ENCODE measurements around the gene ATAD2B. TPM values are rescaled to one million over a fixed set of nuclear protein-coding genes. Genes with fewer than 3 reads are reported as not detected.
"Not testable (repeated sequence)": the region's sequence is repeated elsewhere in the genome, so short reads cannot be mapped to it uniquely, and the experiment has no call there.

The ATAD2B gene
- 9.0 TPM for polyA plus RNA-seq (2012; ENCODE audit: missing spikeins)

- DNase-seq (ENCODE audit: insufficient read length) (peak; percentile 87), FAIRE-seq (peak; percentile 98)
- peak; percentile 86 for TF ChIP-seq POLR2AphosphoS5 (IDR thresholded peaks at IDR 0.05; ENCODE audit: low read depth, low read length)
- TF ChIP-seq POLR2A (IDR thresholded peaks at IDR 0.05; ENCODE audit: low read depth, low read length): peak; percentile 96
- peak; percentile 61 for TF ChIP-seq TAF1 (IDR thresholded peaks at IDR 0.05; ENCODE audit: borderline replicate concordance, low read depth, low read length)
Observed at GRCh38 chr2:23926750-23927571, at the start of gene ATAD2B. ATAD2B (minus strand) TSS chr2:23927123; CDS start chr2:23926770, 353 bp downstream.

DNA sequence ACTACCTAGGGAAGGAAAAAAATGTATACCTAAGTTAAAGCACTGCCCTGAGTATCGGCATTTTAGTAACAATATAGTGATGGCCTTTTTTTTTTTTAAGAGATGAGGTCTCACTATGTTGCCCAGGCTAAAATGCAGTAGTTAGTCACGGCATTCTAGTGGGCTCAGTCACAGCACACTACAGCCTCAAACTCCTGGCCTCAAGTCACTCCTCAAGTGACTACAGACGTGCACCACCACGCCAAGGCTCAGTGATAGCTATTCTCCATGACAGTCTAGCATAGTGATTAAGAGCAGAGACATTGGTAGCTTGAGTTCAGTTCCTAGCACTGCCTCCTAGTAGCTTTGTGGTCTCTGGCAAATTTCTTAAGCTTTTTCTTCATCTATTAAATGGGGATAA is 40.9 kb upstream of the ATAD2B start:
- FAIRE-seq: no peak
- DNase-seq (ENCODE audit: insufficient read length): no peak
- TF ChIP-seq TAF1 (IDR thresholded peaks at IDR 0.05; ENCODE audit: borderline replicate concordance, low read depth, low read length) (no peak), POLR2AphosphoS5 (IDR thresholded peaks at IDR 0.05; ENCODE audit: low read depth, low read length) (no peak), POLR2A (IDR thresholded peaks at IDR 0.05; ENCODE audit: low read depth, low read length) (no peak)

DNA sequence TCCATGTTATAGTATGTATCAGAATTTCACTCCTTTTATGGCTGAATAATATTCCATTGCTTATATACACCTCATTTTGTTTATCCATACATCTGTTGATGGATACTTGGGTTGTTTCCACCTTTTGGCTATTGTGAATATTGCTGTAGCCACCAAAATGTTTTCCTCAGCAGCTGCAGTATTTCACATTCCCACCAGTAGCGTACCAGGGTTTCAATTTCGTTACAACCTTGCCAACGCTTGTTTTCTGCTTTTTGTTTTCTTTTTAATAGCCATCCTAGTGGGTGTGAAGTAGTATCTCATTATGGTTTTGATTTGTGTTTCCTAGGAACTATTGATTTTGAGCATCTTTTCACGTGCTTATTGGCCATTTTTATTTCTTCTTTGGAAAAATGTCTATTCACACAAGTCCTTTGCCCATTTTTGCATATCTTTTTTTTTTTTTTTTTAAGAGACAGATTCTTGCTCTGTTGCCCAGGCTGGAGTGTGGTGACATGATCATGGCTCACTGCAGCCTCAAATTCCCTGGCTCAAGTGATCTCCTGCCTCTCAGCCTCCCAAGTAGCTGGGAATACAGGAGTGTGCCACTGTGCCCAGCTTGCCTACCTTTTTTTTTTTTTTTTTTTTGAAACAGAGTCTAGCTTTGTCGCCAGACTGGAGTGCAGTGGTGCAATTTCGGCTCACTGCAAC is 27.5 kb upstream of the ATAD2B start:
- no peak for TF ChIP-seq TAF1 (IDR thresholded peaks at IDR 0.05; ENCODE audit: borderline replicate concordance, low read depth, low read length)
- no peak for TF ChIP-seq POLR2AphosphoS5 (IDR thresholded peaks at IDR 0.05; ENCODE audit: low read depth, low read length)
- TF ChIP-seq POLR2A (IDR thresholded peaks at IDR 0.05; ENCODE audit: low read depth, low read length): no peak
- FAIRE-seq (no peak), DNase-seq (ENCODE audit: insufficient read length) (no peak)

GRCh38 chr2:23953625-23954024 is 26.7 kb upstream of the ATAD2B start:
- no peak for FAIRE-seq
- TF ChIP-seq POLR2A (IDR thresholded peaks at IDR 0.05; ENCODE audit: low read depth, low read length): no peak
- no peak for TF ChIP-seq TAF1 (IDR thresholded peaks at IDR 0.05; ENCODE audit: borderline replicate concordance, low read depth, low read length)
- no peak for TF ChIP-seq POLR2AphosphoS5 (IDR thresholded peaks at IDR 0.05; ENCODE audit: low read depth, low read length)
- DNase-seq (ENCODE audit: insufficient read length): no peak

GRCh38 chr2:23952558-23952957 is 25.6 kb upstream of the ATAD2B start:
- DNase-seq (ENCODE audit: insufficient read length); FAIRE-seq: not testable (repeated sequence)

GRCh38 chr2:23947350-23947749 is 20.4 kb upstream of the ATAD2B start:
- FAIRE-seq (no peak), DNase-seq (ENCODE audit: insufficient read length) (no peak)
- TF ChIP-seq TAF1 (IDR thresholded peaks at IDR 0.05; ENCODE audit: borderline replicate concordance, low read depth, low read length) (no peak), POLR2A (IDR thresholded peaks at IDR 0.05; ENCODE audit: low read depth, low read length) (no peak), POLR2AphosphoS5 (IDR thresholded peaks at IDR 0.05; ENCODE audit: low read depth, low read length) (no peak)

GRCh38 chr2:23944976-23945375 is 18.1 kb upstream of the ATAD2B start:
- DNase-seq (ENCODE audit: insufficient read length): no peak
- no peak for TF ChIP-seq POLR2AphosphoS5 (IDR thresholded peaks at IDR 0.05; ENCODE audit: low read depth, low read length)
- no peak for TF ChIP-seq TAF1 (IDR thresholded peaks at IDR 0.05; ENCODE audit: borderline replicate concordance, low read depth, low read length)
- no peak for TF ChIP-seq POLR2A (IDR thresholded peaks at IDR 0.05; ENCODE audit: low read depth, low read length)
- no peak for FAIRE-seq

GRCh38 chr2:23944527-23944926 is 17.6 kb upstream of the ATAD2B start:
- DNase-seq (ENCODE audit: insufficient read length) (no peak), FAIRE-seq (no peak)
- TF ChIP-seq TAF1 (IDR thresholded peaks at IDR 0.05; ENCODE audit: borderline replicate concordance, low read depth, low read length) (no peak), POLR2AphosphoS5 (IDR thresholded peaks at IDR 0.05; ENCODE audit: low read depth, low read length) (no peak), POLR2A (IDR thresholded peaks at IDR 0.05; ENCODE audit: low read depth, low read length) (no peak)

GRCh38 chr2:23943666-23944065 is 16.7 kb upstream of the ATAD2B start:
- DNase-seq (ENCODE audit: insufficient read length) (no peak), FAIRE-seq (no peak)
- no peak for TF ChIP-seq POLR2A (IDR thresholded peaks at IDR 0.05; ENCODE audit: low read depth, low read length)
- TF ChIP-seq POLR2AphosphoS5 (IDR thresholded peaks at IDR 0.05; ENCODE audit: low read depth, low read length): no peak
- no peak for TF ChIP-seq TAF1 (IDR thresholded peaks at IDR 0.05; ENCODE audit: borderline replicate concordance, low read depth, low read length)

DNA sequence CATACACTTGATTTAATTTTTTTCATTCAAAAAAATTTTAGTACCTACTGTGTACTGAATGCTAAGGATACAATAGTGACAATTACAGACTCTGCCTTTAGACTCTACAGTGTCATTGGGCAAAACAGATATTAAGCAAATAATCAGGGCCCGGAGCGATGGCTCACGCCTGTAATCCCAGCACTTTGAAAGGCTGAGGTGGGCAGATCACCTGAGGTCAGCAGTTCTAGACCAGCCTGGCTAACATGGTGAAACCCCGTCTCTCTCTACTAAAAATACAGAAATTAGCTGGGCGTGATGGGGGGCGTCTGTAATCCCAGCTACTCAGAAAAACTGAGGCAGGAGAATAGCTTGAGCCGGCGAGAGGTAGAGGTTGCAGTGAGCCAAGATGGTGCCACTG is 14.7 kb upstream of the ATAD2B start:
- DNase-seq (ENCODE audit: insufficient read length) (no peak), FAIRE-seq (no peak)
- no peak for TF ChIP-seq POLR2AphosphoS5 (IDR thresholded peaks at IDR 0.05; ENCODE audit: low read depth, low read length)
- no peak for TF ChIP-seq POLR2A (IDR thresholded peaks at IDR 0.05; ENCODE audit: low read depth, low read length)
- TF ChIP-seq TAF1 (IDR thresholded peaks at IDR 0.05; ENCODE audit: borderline replicate concordance, low read depth, low read length): no peak

GRCh38 chr2:23940718-23941620 is 14.0 kb upstream of the ATAD2B start:
- DNase-seq (ENCODE audit: insufficient read length) (no peak), FAIRE-seq (peak; percentile 65)
- TF ChIP-seq TAF1 (IDR thresholded peaks at IDR 0.05; ENCODE audit: borderline replicate concordance, low read depth, low read length) (no peak), POLR2A (IDR thresholded peaks at IDR 0.05; ENCODE audit: low read depth, low read length) (no peak), POLR2AphosphoS5 (IDR thresholded peaks at IDR 0.05; ENCODE audit: low read depth, low read length) (no peak)

All from GM12892 (cell line).